Measurements from ENCODE around the gene GALNT10. TPM values are rescaled to one million over a fixed set of nuclear protein-coding genes. Genes with fewer than 3 reads are reported as not detected.

Gene GALNT10
- total RNA-seq, 1 donor from 2014 or later: 23.5 TPM

GRCh38 chr5:154332451-154332850 is 141.9 kb downstream of the GALNT10 start:
- no peak for DNase-seq (ENCODE audit: low read depth)
- TF ChIP-seq CTCF (conservative IDR thresholded peaks at IDR 0.05; ENCODE audit: low read depth, low read length): no peak
- no peak overlapping the region for H3K4me3 ChIP-seq (ENCODE audit: low read depth, low read length)

GRCh38 chr5:154333016-154333415 is 142.5 kb downstream of the GALNT10 start:
- no peak for DNase-seq (ENCODE audit: low read depth)
- peak; percentile 15 for TF ChIP-seq CTCF (conservative IDR thresholded peaks at IDR 0.05; ENCODE audit: low read depth, low read length)
- H3K4me3 ChIP-seq (ENCODE audit: low read depth, low read length): no peak overlapping the region

- no peak overlapping the region for H3K4me3 ChIP-seq (ENCODE audit: low read depth, low read length)
- no peak for DNase-seq (ENCODE audit: low read depth)
- TF ChIP-seq CTCF (conservative IDR thresholded peaks at IDR 0.05; ENCODE audit: low read depth, low read length): no peak
These were observed 144.0 kb downstream of the GALNT10 start for GRCh38 chr5:154334406-154335064.

- DNase-seq (ENCODE audit: low read depth): no peak
- no peak overlapping the region for H3K4me3 ChIP-seq (ENCODE audit: low read depth, low read length)
- no peak for TF ChIP-seq CTCF (conservative IDR thresholded peaks at IDR 0.05; ENCODE audit: low read depth, low read length)
These were observed 144.5 kb downstream of the GALNT10 start for GRCh38 chr5:154335065-154335448.

- H3K4me3 ChIP-seq (ENCODE audit: low read depth, low read length): no peak overlapping the region
- no peak for DNase-seq (ENCODE audit: low read depth)
- TF ChIP-seq CTCF (conservative IDR thresholded peaks at IDR 0.05; ENCODE audit: low read depth, low read length): no peak
These were observed 151.1 kb downstream of the GALNT10 start for GRCh38 chr5:154341620-154342019.

- no peak for DNase-seq (ENCODE audit: low read depth)
These were observed 151.7 kb downstream of the GALNT10 start for GRCh38 chr5:154342211-154342610.

More at GRCh38 chr5:154342211-154342610, 151.7 kb downstream of the GALNT10 start:
- no peak overlapping the region for H3K4me3 ChIP-seq (ENCODE audit: low read depth, low read length)
- no peak for TF ChIP-seq CTCF (conservative IDR thresholded peaks at IDR 0.05; ENCODE audit: low read depth, low read length)
